Panc1 (cell line): Measurements from ENCODE around the gene DAZ1. TPM values are rescaled to one million over a fixed set of nuclear protein-coding genes. Genes with fewer than 3 reads are reported as not detected.
"Not testable (repeated sequence)": the region's sequence is repeated elsewhere in the genome, so short reads cannot be mapped to it uniquely, and the experiment has no call there.

Source experiments
- ATAC-seq: fragments of 200-7000 bp; cut with Tn5 transposase; 2 replicates; pipeline ENCODE4 v1.9.1; 2020; ENCODE audit warnings: mild to moderate bottlenecking, moderate library complexity
- Bru-seq: library from RNA; stranded (reverse); fragments of 400-500 nt; gene quantifications from one replicate; lab custom pipeline; 2021; lab: Mats Ljungman, UMichigan
- BruChase-seq, 2 experiments: library from RNA; stranded (reverse); fragments of 400-500 nt; gene quantifications; one replicate each; lab custom pipeline; 2021; lab: Mats Ljungman, UMichigan
- BruUV-seq: library from RNA; stranded (reverse); fragments of 400-500 nt; replicated peaks from 2 replicates; lab custom pipeline; 2021; lab: Mats Ljungman, UMichigan
- CTCF ChIA-PET: fragments of 300-600 bp; sonication (Branson Sonifier 250); formaldehyde crosslinking; loops from one replicate; lab custom pipeline; 2022; ENCODE audit warnings: antibody characterized with exemption; lab: Charles Lee
- POLR2A ChIA-PET: fragments of 300-600 bp; sonication (Branson Sonifier 250); formaldehyde crosslinking; loops from one replicate; lab custom pipeline; 2022; ENCODE audit warnings: antibody characterized with exemption; lab: Charles Lee
- DNase-seq: peaks from one replicate; pipeline ENCODE4 v3.0.0-alpha.2; 2010; ENCODE audit warnings: low read depth, low spot score
- H3K27ac ChIP-seq: 2 replicates; pipeline ENCODE4 v1.5.1; 2011; ENCODE audit warnings: mild to moderate bottlenecking, low read length, inconsistent platforms
- H3K27me3 ChIP-seq: fragments of 200-500 bp; sonication (Bioruptor generic); 2 replicates; pipeline ENCODE4 v1.6.0; 2014; ENCODE audit warnings: low read length, inconsistent platforms; ENCODE audit not compliant: control insufficient read depth, insufficient read depth
- H3K36me3 ChIP-seq: fragments of 200-500 bp; sonication (Bioruptor generic); 2 replicates; pipeline ENCODE4 v1.5.1; 2014; ENCODE audit warnings: inconsistent platforms, mild to moderate bottlenecking, low read length, moderate library complexity; ENCODE audit not compliant: control insufficient read depth, insufficient read depth
- H3K4me1 ChIP-seq: 2 replicates; pipeline ENCODE4 v1.5.1; 2011; ENCODE audit warnings: inconsistent platforms, mild to moderate bottlenecking, low read length, moderate library complexity; ENCODE audit not compliant: control insufficient read depth, insufficient read depth
- H3K4me3 ChIP-seq, 2 experiments: 2 replicates each; pipeline ENCODE4 v1.5.1; 2011 to 2012; ENCODE audit warnings: low read depth in 2 of 2, low read length in 2 of 2, mild to moderate bottlenecking in 2 of 2, inconsistent platforms in 1 of 2, moderate library complexity in 1 of 2
- H3K9me3 ChIP-seq: fragments of 200-500 bp; sonication (Bioruptor generic); 2 replicates; pipeline ENCODE4 v1.5.1; 2014; ENCODE audit warnings: low read depth, mild to moderate bottlenecking, inconsistent platforms, low read length, moderate library complexity; ENCODE audit not compliant: control insufficient read depth, insufficient read depth
- in situ Hi-C: cut with HindIII; loops from 2 replicates; pipeline ENCODE4 v1.10.0; 2016; ENCODE audit warnings: low sequenced_read_pairs, low pct_unique_long_range_greater_than_20kb
- intact Hi-C: fragments of 100-400 bp; cut with micrococcal nuclease; formaldehyde crosslinking; loops from one replicate; pipeline ENCODE4 v1.10.0; 2022; ENCODE audit not compliant: unreplicated experiment
- long read RNA-seq: library from polyadenylated mRNA; unstranded; transcript quantifications from one replicate; pipeline ENCODE4 v2.0.0, GENCODE V29; 2021; ENCODE audit not compliant: unreplicated experiment
- polyA plus RNA-seq: library from polyadenylated mRNA; unstranded; fragments of >200 nt; gene quantifications from one replicate; pipeline ENCODE4 v1.2.1, GENCODE V29; 2012; ENCODE audit warnings: missing spikeins; ENCODE audit not compliant: insufficient read length
- total RNA-seq: library from RNA; stranded (reverse); gene quantifications from one replicate; pipeline ENCODE4 v1.2.1, GENCODE V29; 2021; ENCODE audit not compliant: unreplicated experiment

Gene DAZ1
- total RNA-seq (not detected), Bru-seq, nascent RNA (not detected), BruChase-seq, experiment 1, labeled RNA remaining after a 2-hour chase (not detected), BruChase-seq, experiment 2, labeled RNA remaining after a 6-hour chase (not detected)
- not detected for polyA plus RNA-seq
- long read RNA-seq = 0 reads

GRCh38 chrY:23198908-23199307 lies at the start of gene DAZ1:
Gene DAZ1 (minus strand): TSS chrY:23199008. CDS start chrY:23198800, 208 bp downstream.
- POLR2A ChIA-PET, H3K9me3 ChIP-seq, in situ Hi-C loops, BruUV-seq, ATAC-seq, intact Hi-C loops, H3K36me3 ChIP-seq, H3K4me3 ChIP-seq, H3K27me3 ChIP-seq, H3K4me1 ChIP-seq, DNase-seq, CTCF ChIA-PET, H3K27ac ChIP-seq: not testable (repeated sequence)

- intact Hi-C loops, ATAC-seq, BruUV-seq, H3K36me3 ChIP-seq, POLR2A ChIA-PET, H3K27me3 ChIP-seq, in situ Hi-C loops, DNase-seq, H3K27ac ChIP-seq, H3K9me3 ChIP-seq, H3K4me1 ChIP-seq, H3K4me3 ChIP-seq, CTCF ChIA-PET: not testable (repeated sequence)
Measured at GRCh38 chrY:23219233-23219632, 20.4 kb upstream of the DAZ1 start, which contains the start of gene DAZ2. Gene DAZ2 (plus strand): TSS chrY:23219533. CDS start chrY:23219741, 208 bp downstream.

GRCh38 chrY:23210681-23211080 lies 11.9 kb upstream of the DAZ1 start:
- intact Hi-C loops, H3K27me3 ChIP-seq, H3K9me3 ChIP-seq, H3K36me3 ChIP-seq, H3K4me1 ChIP-seq, CTCF ChIA-PET, POLR2A ChIA-PET, ATAC-seq, DNase-seq, H3K4me3 ChIP-seq, BruUV-seq, in situ Hi-C loops, H3K27ac ChIP-seq: not testable (repeated sequence)

GRCh38 chrY:23209802-23210495 lies 11.1 kb upstream of the DAZ1 start:
- intact Hi-C loops, POLR2A ChIA-PET, H3K4me3 ChIP-seq, CTCF ChIA-PET, H3K27me3 ChIP-seq, H3K9me3 ChIP-seq, in situ Hi-C loops, H3K36me3 ChIP-seq, BruUV-seq, H3K27ac ChIP-seq, DNase-seq, H3K4me1 ChIP-seq, ATAC-seq: not testable (repeated sequence)

GRCh38 chrY:23207455-23207854 lies 8.6 kb upstream of the DAZ1 start:
- ATAC-seq, H3K9me3 ChIP-seq, POLR2A ChIA-PET, BruUV-seq, H3K27me3 ChIP-seq, CTCF ChIA-PET, H3K4me1 ChIP-seq, H3K36me3 ChIP-seq, H3K27ac ChIP-seq, in situ Hi-C loops, DNase-seq, intact Hi-C loops, H3K4me3 ChIP-seq: not testable (repeated sequence)

Other genes with a start within 250 kb of the DAZ1 start
- not detected for gene BPY2, start 214.7 kb downstream of the DAZ1 start, total RNA-seq
- gene DAZ2, start 20.5 kb upstream of the DAZ1 start, total RNA-seq = not detected